PC-3 (cell line): Measurements from ENCODE around the gene TTLL10. TPM values are rescaled to one million over a fixed set of nuclear protein-coding genes. Genes with fewer than 3 reads are reported as not detected.

Experiments
- ATAC-seq: fragments of 200-7000 bp; cut with Tn5 transposase; 2 replicates; pipeline ENCODE4 v1.9.1; 2020; ENCODE audit warnings: mild to moderate bottlenecking, moderate library complexity
- BruUV-seq: library from RNA; stranded (reverse); fragments of 400-500 nt; replicated peaks from 2 replicates; lab custom pipeline; 2021; lab: Mats Ljungman, UMichigan
- CTCF ChIA-PET: fragments of 300-600 bp; sonication (Branson Sonifier 250); formaldehyde crosslinking; loops from one replicate; lab custom pipeline; 2022; ENCODE audit warnings: antibody characterized with exemption; lab: Charles Lee
- POLR2A ChIA-PET: fragments of 300-600 bp; sonication (Branson Sonifier 250); formaldehyde crosslinking; loops from one replicate; lab custom pipeline; 2022; ENCODE audit warnings: antibody characterized with exemption; ENCODE audit not compliant: unreplicated experiment; lab: Charles Lee
- DNase-seq: peaks from one replicate; pipeline ENCODE4 v3.0.0-alpha.2; 2015
- H2AFZ ChIP-seq: fragments of 300-600 bp; sonication (generic); 2 replicates; pipeline ENCODE4 v1.6.0; 2016; ENCODE audit warnings: antibody characterized with exemption, low read length
- H3F3A ChIP-seq: fragments of 300-600 bp; sonication (generic); one replicate; pipeline ENCODE4 v1.6.0; 2017; ENCODE audit warnings: antibody characterized with exemption, low read length, control low read depth, mild to moderate bottlenecking; ENCODE audit not compliant: unreplicated experiment
- H3K27ac ChIP-seq: fragments of 300-600 bp; sonication (generic); 2 replicates; pipeline ENCODE4 v1.5.1; 2016; ENCODE audit warnings: mild to moderate bottlenecking, low read length
- H3K27me3 ChIP-seq: fragments of 300-600 bp; sonication (generic); 2 replicates; pipeline ENCODE4 v1.6.1; 2016; ENCODE audit warnings: low read length, mixed read lengths
- H3K36me3 ChIP-seq: fragments of 300-600 bp; sonication (generic); 2 replicates; pipeline ENCODE4 v1.6.1; 2016; ENCODE audit warnings: low read depth, mixed run types, low read length, mixed read lengths
- H3K4me1 ChIP-seq: fragments of 300-600 bp; sonication (generic); 2 replicates; pipeline ENCODE4 v1.5.1; 2016; ENCODE audit warnings: low read length; ENCODE audit not compliant: insufficient read depth
- H3K4me2 ChIP-seq: fragments of 300-600 bp; sonication (generic); 2 replicates; pipeline ENCODE4 v1.6.0; 2016; ENCODE audit warnings: low read length
- H3K4me3 ChIP-seq: fragments of 300-600 bp; sonication (generic); 2 replicates; pipeline ENCODE4 v1.5.1; 2016; ENCODE audit warnings: mild to moderate bottlenecking, low read length, mixed read lengths
- H3K79me2 ChIP-seq: fragments of 300-600 bp; sonication (generic); 2 replicates; pipeline ENCODE4 v1.6.1; 2017; ENCODE audit warnings: low read length, mixed read lengths
- H3K9ac ChIP-seq: fragments of 300-600 bp; sonication (generic); 2 replicates; pipeline ENCODE4 v1.6.0; 2016; ENCODE audit warnings: mild to moderate bottlenecking, low read length
- H3K9me2 ChIP-seq: fragments of 300-600 bp; sonication (generic); replicated peaks from 2 replicates; pipeline ENCODE4 v1.6.1; 2016; ENCODE audit warnings: mixed run types, low read length, mixed read lengths
- H3K9me3 ChIP-seq: fragments of 300-600 bp; sonication (generic); 2 replicates; pipeline ENCODE4 v1.6.1; 2016; ENCODE audit warnings: low read length, mixed read lengths
- H4K20me1 ChIP-seq: fragments of 300-600 bp; sonication (generic); 2 replicates; pipeline ENCODE4 v1.6.1; 2016; ENCODE audit warnings: low read length, mixed read lengths
- EZH2 ChIP-seq: fragments of 300-600 bp; sonication (generic); IDR thresholded peaks from one replicate; pipeline ENCODE4 v1.6.1; 2017; ENCODE audit warnings: antibody characterized with exemption, mild to moderate bottlenecking, low read length; ENCODE audit not compliant: unreplicated experiment
- EZH2phosphoT487 ChIP-seq: fragments of 300-600 bp; sonication (generic); IDR thresholded peaks from 2 replicates; pipeline ENCODE4 v1.6.1; 2018; ENCODE audit warnings: mild to moderate bottlenecking, antibody characterized with exemption, low read length, borderline replicate concordance
- intact Hi-C: fragments of 100-400 bp; cut with micrococcal nuclease; formaldehyde crosslinking; loops from 2 replicates; pipeline ENCODE4 v1.9.0; 2023
- total RNA-seq: library from RNA; depleted of rRNA; stranded (reverse); fragments of >200 nt; gene quantifications from 2 replicates; pipeline ENCODE4 v1.2.3, GENCODE V29; 2014
- TF ChIP-seq, protein P1 (sequence below): fragments of 300-600 bp; sonication (generic); conservative IDR thresholded peaks from 2 replicates; pipeline ENCODE4 v1.5.1; 2017; ENCODE audit warnings: antibody characterized with exemption, low read depth, mild to moderate bottlenecking, low read length

The TTLL10 gene
- total RNA-seq, 1 experiment from 2014 or later = 0.36 TPM

DNA sequence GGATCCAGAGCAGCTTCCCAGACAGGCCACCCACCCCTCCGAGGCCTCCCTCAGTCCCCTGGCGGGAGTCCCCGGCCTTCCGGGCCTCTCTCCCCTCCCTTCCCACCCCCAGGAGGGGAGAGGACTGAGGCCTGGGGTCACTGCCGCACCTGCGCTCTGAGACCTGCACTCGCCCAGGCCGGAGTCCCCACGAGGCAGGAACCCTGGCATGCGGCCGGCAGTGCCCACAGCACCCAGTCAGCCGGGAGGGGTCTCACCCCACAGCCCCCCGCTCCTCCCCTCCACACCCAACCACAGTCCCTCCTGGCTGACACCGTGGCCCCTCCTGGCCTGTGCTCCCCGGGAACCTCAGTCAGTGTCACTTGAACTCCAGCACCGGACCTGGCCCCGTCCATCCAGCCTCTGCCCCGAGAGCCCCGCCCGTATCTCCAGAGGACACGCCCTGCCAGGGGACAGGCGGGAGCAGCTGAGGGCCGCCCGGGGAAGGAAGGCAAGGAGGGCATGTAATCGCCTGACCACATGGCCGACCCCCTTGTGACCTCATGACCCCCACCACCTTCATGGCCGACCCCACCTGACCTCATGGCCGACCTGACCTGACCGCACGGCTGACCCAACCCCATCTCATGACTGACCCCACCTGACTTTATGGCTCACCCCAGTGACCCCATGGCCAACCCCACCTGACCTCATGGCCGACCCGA, 28.7 kb upstream of the TTLL10 start:
- H3K4me3 ChIP-seq = no peak overlapping the region
- BruUV-seq = no TSS peak
- no peaks in the 10 kb centered on the region for H3K9me2 ChIP-seq
- no peaks in the 10 kb centered on the region for H3K36me3 ChIP-seq
- POLR2A ChIA-PET = no interaction called here
- no peak overlapping the region for H3K4me2 ChIP-seq
- H4K20me1 ChIP-seq = no peaks in the 10 kb centered on the region
- H3K27me3 ChIP-seq = no peaks in the 10 kb centered on the region
- H3K27ac ChIP-seq = no peak overlapping the region
- peaks cover 4% of the 10 kb centered on the region for H3K4me1 ChIP-seq
- CTCF ChIA-PET = no interaction called here
- no peak for TF ChIP-seq EZH2
- TF ChIP-seq EZH2phosphoT487 = no peak
- TF ChIP-seq, protein P1, sequence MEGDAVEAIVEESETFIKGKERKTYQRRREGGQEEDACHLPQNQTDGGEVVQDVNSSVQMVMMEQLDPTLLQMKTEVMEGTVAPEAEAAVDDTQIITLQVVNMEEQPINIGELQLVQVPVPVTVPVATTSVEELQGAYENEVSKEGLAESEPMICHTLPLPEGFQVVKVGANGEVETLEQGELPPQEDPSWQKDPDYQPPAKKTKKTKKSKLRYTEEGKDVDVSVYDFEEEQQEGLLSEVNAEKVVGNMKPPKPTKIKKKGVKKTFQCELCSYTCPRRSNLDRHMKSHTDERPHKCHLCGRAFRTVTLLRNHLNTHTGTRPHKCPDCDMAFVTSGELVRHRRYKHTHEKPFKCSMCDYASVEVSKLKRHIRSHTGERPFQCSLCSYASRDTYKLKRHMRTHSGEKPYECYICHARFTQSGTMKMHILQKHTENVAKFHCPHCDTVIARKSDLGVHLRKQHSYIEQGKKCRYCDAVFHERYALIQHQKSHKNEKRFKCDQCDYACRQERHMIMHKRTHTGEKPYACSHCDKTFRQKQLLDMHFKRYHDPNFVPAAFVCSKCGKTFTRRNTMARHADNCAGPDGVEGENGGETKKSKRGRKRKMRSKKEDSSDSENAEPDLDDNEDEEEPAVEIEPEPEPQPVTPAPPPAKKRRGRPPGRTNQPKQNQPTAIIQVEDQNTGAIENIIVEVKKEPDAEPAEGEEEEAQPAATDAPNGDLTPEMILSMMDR = no peak
- intact Hi-C loops = no loop called here
- H3K9ac ChIP-seq = no peak overlapping the region
- DNase-seq (no peak), ATAC-seq (no peak)
- H3F3A ChIP-seq = no peaks in the 10 kb centered on the region
- no peaks in the 10 kb centered on the region for H3K9me3 ChIP-seq
- H3K79me2 ChIP-seq = no peaks in the 10 kb centered on the region
- H2AFZ ChIP-seq = no peak overlapping the region

DNA sequence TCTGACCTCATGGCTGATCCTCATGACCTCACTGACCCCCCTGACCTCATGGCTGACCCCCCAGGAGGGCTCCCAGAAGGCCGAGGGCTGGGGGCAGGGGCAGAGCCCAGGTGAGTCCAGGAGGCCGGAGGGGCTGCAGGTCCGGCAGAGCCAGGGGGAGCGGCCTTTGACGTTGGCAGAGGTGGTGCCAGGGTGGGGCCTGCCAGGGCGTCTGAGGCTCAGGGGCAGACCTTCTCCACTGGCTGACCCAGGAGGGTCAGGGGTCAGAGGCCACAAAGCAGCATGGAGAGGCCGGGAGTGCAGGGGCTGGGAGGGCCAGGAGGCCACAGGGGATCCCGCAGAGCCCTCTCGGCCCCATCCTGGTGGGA, 28.1 kb upstream of the TTLL10 start:
- peaks cover 9% of the 10 kb centered on the region for H3K4me1 ChIP-seq
- H4K20me1 ChIP-seq = no peaks in the 10 kb centered on the region
- ChIA-PET POLR2A (no interaction called here), CTCF (no interaction called here)
- intact Hi-C loops = no loop called here
- no peak overlapping the region for H3K4me2 ChIP-seq
- H3K4me3 ChIP-seq = no peak overlapping the region
- H3F3A ChIP-seq = no peaks in the 10 kb centered on the region
- H3K9ac ChIP-seq = no peak overlapping the region
- no peak overlapping the region for H2AFZ ChIP-seq
- no peak overlapping the region for H3K27ac ChIP-seq
- H3K9me2 ChIP-seq = no peaks in the 10 kb centered on the region
- DNase-seq (no peak), ATAC-seq (no peak)
- no peaks in the 10 kb centered on the region for H3K79me2 ChIP-seq
- no peaks in the 10 kb centered on the region for H3K27me3 ChIP-seq
- no peaks in the 10 kb centered on the region for H3K9me3 ChIP-seq
- no TSS peak for BruUV-seq
- no peaks in the 10 kb centered on the region for H3K36me3 ChIP-seq
- TF ChIP-seq, protein P1 = no peak
- TF ChIP-seq EZH2phosphoT487 (no peak), EZH2 (no peak)

DNA sequence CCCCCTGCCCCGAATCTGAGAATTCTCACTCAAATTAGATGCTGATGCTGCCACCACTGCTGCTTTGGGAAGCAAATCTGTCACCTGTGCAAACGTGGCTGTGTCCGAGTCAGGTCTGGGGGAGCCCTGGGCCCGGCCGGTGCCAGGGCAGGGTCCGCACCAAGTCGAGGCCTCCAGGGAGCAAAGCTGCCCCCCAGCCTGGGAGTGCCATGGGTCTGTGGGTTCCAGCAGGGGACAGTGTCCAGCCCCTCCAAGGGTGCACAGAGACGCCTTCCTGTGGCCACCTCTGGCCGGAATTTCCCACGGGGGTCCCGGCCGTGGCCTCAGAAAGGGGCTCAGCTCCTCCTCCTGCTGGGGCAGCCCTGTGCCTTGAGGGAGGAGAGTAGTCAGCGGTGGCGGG, 27.7 kb upstream of the TTLL10 start:
- no peak for ATAC-seq
- Histone ChIP-seq H3K27me3 (no peaks in the 10 kb centered on the region), H3K4me1 (peaks cover 9% of the 10 kb centered on the region), H4K20me1 (no peaks in the 10 kb centered on the region), H3K27ac (no peak overlapping the region), H3F3A (no peaks in the 10 kb centered on the region), H3K36me3 (no peaks in the 10 kb centered on the region), H3K79me2 (no peaks in the 10 kb centered on the region), H3K4me2 (no peak overlapping the region), H3K4me3 (no peak overlapping the region), H2AFZ (no peak overlapping the region), H3K9ac (no peak overlapping the region), H3K9me3 (no peaks in the 10 kb centered on the region), H3K9me2 (no peaks in the 10 kb centered on the region)
- TF ChIP-seq EZH2 = no peak
- TF ChIP-seq EZH2phosphoT487 = no peak
- TF ChIP-seq, protein P1 = no peak
- ChIA-PET CTCF (no interaction called here), POLR2A (no interaction called here)
- no TSS peak for BruUV-seq
- intact Hi-C loops = no loop called here
- no peak for DNase-seq
